GM18858 (cell line): Measurements from ENCODE around the gene GABBR1.
"Not testable (repeated sequence)": the region's sequence is repeated elsewhere in the genome, so short reads cannot be mapped to it uniquely, and the experiment has no call there.

Experiments
- ATAC-seq: cut with Tn5 transposase; IDR thresholded peaks from one replicate; pipeline ENCODE4 v1.9.1; 2021; ENCODE audit not compliant: unreplicated experiment

The GABBR1 gene

DNA sequence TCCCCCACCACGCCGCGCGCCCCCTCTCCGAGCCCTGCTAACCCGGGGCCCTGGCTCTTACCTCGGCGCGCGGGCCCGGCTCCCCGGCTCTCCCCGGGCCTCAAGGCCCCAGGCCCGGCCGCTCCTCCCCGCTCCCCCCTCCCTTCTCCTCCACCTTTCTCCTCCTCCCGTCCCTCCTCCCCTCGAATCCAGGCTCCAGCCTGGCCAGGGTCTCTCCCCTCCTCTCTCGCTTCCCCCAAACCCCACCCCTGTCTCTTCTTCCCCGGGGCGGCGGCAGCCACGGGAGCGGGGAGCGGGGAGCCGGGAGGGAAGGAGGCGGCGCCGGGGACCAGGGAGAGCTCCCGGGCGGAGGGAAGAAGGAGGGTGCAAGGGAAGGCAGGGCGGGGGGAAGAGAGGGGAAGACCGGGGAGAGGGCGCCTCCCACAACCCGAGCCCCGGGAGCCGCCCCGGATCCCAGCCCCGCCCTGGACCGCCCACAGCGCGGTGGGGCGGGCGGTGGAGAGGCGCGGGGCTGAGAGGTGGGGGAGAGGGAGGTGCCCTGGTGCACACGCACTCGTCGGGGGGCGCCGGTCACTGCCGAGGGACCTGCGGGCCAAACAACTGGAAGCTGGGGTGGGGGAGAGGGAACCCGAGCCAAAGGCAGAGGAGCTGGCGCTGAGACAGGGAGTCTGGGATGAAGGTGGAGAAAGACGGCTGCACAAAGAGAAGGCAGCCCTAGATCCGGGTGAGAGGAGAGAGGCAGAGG, at the start of gene GABBR1:
TSS of gene GABBR1 (minus strand) at position 395 of the 745 bp plus-strand sequence. CDS start 798 bp downstream, outside the sequence.
- no peak for ATAC-seq

- ATAC-seq: no peak
Observed at GRCh38 chr6:29681811-29682210, 48.8 kb upstream of the GABBR1 start.

DNA sequence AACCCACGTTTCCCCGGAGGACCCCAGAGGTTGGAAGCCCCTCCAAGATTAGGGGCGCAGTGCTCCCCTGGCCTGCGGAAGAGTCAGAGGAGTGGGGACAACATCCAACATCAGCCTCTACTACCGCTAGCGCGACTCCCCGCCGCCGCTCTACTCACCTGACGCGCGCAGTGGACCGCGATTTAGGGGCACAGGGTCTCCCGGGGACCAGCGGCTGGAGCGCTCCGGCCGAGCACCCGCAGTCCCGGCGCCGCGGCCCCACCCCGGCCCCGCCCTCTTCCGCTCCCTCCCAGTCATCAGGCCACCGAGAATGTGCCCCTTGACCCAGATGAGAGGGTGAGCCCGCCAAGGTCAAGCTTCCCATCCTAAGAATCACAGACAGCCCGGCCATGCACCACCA, 47.9 kb upstream of the GABBR1 start, which contains the start of gene ZFP57:
TSS of gene ZFP57 (minus strand) at position 249 of the 400 bp plus-strand sequence. CDS start 4,149 bp downstream, outside the sequence.
- no peak for ATAC-seq

DNA sequence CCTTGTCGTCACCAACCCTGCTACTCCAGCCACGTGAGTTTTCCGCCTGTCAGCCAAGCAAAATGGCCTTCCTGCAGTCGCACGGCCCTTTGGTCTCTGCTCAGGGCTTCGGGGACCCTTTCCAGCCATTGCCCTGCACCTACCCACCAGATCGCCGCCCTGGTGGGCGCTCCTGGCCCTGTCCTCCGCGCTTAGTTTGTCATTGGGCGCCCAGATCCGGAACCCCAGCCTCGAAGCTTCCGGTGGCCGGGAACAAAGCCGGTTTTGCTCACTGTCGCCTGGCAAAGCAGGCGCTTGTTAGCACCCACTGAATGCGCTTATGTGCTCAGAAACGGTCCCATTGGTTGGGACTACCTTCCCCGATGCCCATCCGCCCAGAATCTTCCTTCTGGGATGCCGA, 47.4 kb upstream of the GABBR1 start:
- no peak for ATAC-seq

DNA sequence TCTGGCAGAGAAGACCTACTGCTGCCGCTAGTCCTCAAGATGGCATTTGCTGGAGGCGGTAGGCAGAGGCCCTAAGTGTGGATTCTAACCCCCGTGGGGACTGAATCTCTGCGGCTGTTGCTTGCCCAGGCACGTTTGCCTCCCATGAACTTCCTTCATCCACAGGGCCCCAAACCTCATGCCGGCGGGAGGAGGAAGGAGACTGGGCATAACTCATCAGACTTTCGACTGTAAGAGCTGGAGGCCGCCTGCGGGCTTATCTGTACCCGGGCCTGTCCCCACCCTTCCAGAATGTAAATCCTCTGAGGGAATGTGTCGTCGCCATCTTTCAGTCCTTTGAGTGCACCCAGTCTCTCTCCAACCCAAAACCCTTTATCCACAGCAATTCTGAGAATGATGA, 47.0 kb upstream of the GABBR1 start:
- ATAC-seq: no peak

DNA sequence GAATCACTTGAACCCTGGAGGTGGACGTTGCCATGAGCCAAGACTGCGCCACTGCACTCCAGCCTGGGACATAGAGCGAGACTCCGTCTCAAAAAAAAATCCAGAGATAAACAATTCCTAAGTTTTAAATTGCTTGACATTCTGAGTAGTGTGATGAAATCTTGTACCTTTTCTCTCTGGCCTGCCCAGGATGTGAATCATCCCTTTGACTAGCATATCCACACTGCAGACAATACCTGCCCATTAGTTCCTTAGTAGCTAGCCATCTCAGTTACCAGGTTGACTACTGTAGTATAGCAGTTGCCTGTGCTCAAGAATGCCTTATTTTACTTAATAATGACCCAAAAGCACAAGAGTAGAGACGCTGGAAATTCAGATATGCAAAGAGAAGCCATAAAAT, 45.1 kb upstream of the GABBR1 start:
- ATAC-seq: no peak

DNA sequence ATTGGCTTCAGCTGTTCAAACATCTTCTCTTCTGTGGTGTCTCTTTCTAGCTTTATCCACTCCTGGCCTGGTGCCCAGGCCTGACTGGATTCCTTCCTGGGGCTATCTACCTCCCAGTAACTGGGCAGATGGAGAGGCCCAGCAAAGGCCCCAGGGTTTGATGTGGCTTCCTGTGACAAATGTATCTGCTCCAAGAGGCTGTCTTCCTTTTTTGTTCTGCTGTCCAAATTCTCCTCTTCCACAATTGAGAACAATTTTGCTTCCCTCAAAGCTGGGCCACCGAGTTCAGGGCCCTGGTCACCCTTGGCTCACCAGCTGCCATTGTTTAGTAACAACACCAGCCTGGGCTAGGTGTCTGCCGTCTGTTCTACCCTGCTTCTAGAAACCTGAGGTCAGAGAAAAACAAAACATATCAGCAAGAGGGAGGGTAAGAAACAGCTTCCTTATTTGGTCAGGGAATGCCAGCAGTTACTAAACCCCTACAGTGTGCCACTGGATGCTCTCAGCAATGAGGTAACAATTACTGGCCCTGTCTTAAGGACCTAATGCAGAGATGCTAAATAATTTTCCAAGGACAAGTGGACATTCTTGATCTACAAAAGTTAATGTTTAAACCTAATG, 44.1 kb upstream of the GABBR1 start:
- ATAC-seq: no peak

GRCh38 chr6:29675561-29675960, 42.6 kb upstream of the GABBR1 start:
- no peak for ATAC-seq

DNA sequence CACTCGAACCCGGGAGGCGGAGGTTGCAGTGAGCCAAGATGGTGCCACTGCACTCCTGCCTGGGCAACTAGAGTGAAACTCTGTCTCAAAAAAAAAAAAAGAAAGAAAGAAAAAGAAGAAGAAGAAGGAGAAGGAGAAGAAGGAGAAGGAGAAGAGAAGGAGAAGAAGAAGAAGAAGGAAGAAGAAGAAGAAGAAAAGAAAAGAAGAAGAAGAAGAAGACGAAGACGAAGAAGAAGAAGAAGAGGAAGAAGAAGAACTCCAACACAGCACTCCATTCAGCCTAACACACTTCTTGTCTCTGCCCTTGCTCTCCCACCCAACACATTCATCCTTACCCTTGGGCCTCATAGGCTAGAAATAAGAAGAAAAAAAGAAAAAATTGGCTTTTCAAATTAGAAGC, 41.0 kb upstream of the GABBR1 start:
- ATAC-seq: no peak

- ATAC-seq: no peak
Observed at GRCh38 chr6:29673161-29673560, 40.2 kb upstream of the GABBR1 start.

DNA sequence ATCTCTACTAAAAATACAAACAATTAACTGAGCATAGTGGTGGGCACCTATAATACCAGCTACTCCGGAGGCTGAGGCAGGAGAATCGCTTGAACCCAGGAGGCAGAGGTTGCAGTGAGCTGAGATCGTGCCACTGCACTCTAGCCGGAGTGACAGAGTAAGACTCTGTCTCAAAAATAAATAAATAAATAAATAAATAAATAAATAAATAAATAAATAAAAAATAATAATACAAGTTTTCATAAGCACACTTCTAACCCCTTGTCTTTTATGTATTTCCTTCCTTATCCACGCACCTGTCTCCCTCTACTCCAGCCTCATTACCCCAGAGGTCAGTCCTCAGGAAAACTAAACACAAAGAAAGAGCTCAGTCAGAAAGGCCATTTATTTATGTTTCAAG, 39.1 kb upstream of the GABBR1 start:
- not testable (repeated sequence) for ATAC-seq

- no peak for ATAC-seq
Observed at GRCh38 chr6:29671026-29671425, 38.0 kb upstream of the GABBR1 start.

DNA sequence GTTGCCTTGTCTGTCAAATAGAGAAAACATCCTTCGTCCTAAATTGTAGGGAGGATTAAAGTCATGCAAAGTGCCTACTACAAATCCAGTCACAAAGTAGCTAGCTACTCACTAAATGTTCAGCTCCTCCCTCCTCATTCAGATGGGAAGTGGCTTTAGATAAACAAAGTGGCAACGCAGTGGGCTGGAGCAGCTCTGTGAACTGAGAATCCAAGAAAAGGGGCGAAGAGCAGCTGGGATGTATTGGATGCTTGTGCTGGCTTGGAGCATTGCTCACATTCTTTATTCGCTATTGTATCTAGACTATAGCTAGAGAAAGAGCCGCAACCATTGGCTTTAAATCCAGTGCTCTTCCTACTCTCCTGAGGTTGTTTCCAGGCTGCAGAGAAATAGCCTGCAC, 34.2 kb upstream of the GABBR1 start:
- ATAC-seq: no peak

- ATAC-seq: no peak
Observed at GRCh38 chr6:29666826-29667130, 33.8 kb upstream of the GABBR1 start.

GRCh38 chr6:29665942-29666825, 33.2 kb upstream of the GABBR1 start:
- no peak for ATAC-seq

- ATAC-seq: no peak
Observed at GRCh38 chr6:29663300-29664042, 30.5 kb upstream of the GABBR1 start.

GRCh38 chr6:29661502-29662141, 28.6 kb upstream of the GABBR1 start:
- ATAC-seq: not testable (repeated sequence)

- ATAC-seq: no peak
Observed at GRCh38 chr6:29661071-29661470, 28.1 kb upstream of the GABBR1 start.

GRCh38 chr6:29656798-29657197, 23.8 kb upstream of the GABBR1 start, which contains the start of gene MOG:
Gene MOG (plus strand): TSS chr6:29657092. CDS start chr6:29657210, 118 bp downstream.
- no peak for ATAC-seq

DNA sequence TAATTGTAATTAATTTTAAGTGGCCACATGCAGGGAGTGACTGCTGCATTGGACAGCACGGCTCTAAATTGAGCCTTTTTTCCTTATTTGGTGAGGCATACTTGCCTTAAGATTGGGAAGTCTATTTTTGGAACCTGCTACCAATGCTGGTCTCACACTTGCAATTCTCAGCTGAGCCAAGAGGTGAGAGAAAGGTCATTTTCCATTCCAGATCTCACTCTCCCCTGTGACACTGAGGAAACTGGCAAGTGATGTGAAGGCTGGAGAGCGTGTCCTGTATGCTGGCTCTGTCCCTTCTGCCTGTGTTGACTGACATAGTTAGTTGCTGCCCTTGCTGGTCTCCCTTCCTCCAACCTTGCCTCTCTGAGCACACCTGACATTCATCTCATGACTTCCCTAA, 23.2 kb upstream of the GABBR1 start:
- no peak for ATAC-seq
